22Rv1 (cell line): ENCODE data around the gene MEOX1.

Experiments used
- H3K27ac ChIP-seq: fragments of 450-650 bp; 2 replicates; pipeline ENCODE4 v1.5.1; 2017
- CTCF ChIP-seq: fragments of 450-650 bp; IDR thresholded peaks from 2 replicates; pipeline ENCODE4 v1.5.1; 2017; ENCODE audit warnings: mild to moderate bottlenecking
- ZFX ChIP-seq: fragments of 450-650 bp; IDR thresholded peaks from 2 replicates; pipeline ENCODE4 v1.6.1; 2017; ENCODE audit warnings: antibody characterized with exemption, borderline replicate concordance

Gene MEOX1

GRCh38 chr17:43591001-43591400 is 70.7 kb downstream of the MEOX1 start:
- H3K27ac ChIP-seq, result no peak overlapping the region
- TF ChIP-seq ZFX (no peak), CTCF (no peak)
